A673 (cell line): ENCODE results near the gene KDM3B. TPM values are rescaled to one million over a fixed set of nuclear protein-coding genes. Genes with fewer than 3 reads are reported as not detected.

Experiments used
- Bru-seq: library from RNA; stranded (reverse); fragments of 400-500 nt; gene quantifications from one replicate; lab custom pipeline; 2021; lab: Mats Ljungman, UMichigan
- BruChase-seq, 2 experiments: library from RNA; stranded (reverse); fragments of 400-500 nt; gene quantifications; one replicate each; lab custom pipeline; 2021; lab: Mats Ljungman, UMichigan
- BruUV-seq: library from RNA; stranded (reverse); fragments of 400-500 nt; replicated peaks from 2 replicates; lab custom pipeline; 2021; lab: Mats Ljungman, UMichigan
- CTCF ChIA-PET: fragments of 300-600 bp; sonication (Branson Sonifier 250); formaldehyde crosslinking; loops from one replicate; lab custom pipeline; 2022; ENCODE audit warnings: antibody characterized with exemption; lab: Charles Lee
- POLR2A ChIA-PET: fragments of 300-600 bp; sonication (Branson Sonifier 250); formaldehyde crosslinking; loops from one replicate; lab custom pipeline; 2022; ENCODE audit warnings: antibody characterized with exemption; ENCODE audit not compliant: low non-redundant PET; lab: Charles Lee
- DNase-seq: peaks from one replicate; pipeline ENCODE4 v3.0.0-alpha.2; 2015; ENCODE audit warnings: low spot score
- H3K27ac ChIP-seq: fragments of 200-600 bp; sonication (generic); 2 replicates; pipeline ENCODE4 v1.5.1; 2016; ENCODE audit warnings: mixed run types, low read depth, mild to moderate bottlenecking, mixed read lengths, antibody characterized with exemption, low read length; ENCODE audit not compliant: poor library complexity, severe bottlenecking
- H3K27me3 ChIP-seq: fragments of 200-600 bp; sonication (generic); replicated peaks from 2 replicates; pipeline ENCODE4 v1.6.1; 2017; ENCODE audit warnings: mixed run types, low read depth, mild to moderate bottlenecking, mixed read lengths, antibody characterized with exemption, low read length; ENCODE audit not compliant: insufficient read depth, poor library complexity
- H3K36me3 ChIP-seq: fragments of 200-600 bp; sonication (generic); 2 replicates; pipeline ENCODE4 v1.6.1; 2016; ENCODE audit warnings: mixed run types, mild to moderate bottlenecking, mixed read lengths, antibody characterized with exemption, low read length; ENCODE audit not compliant: insufficient read depth, poor library complexity, severe bottlenecking
- H3K4me1 ChIP-seq: fragments of 200-600 bp; sonication (generic); 2 replicates; pipeline ENCODE4 v1.6.1; 2017; ENCODE audit warnings: mixed run types, mild to moderate bottlenecking, mixed read lengths, antibody characterized with exemption, low read length; ENCODE audit not compliant: insufficient read depth, poor library complexity, severe bottlenecking
- H3K4me3 ChIP-seq: fragments of 200-600 bp; sonication (generic); 2 replicates; pipeline ENCODE4 v1.5.1; 2016; ENCODE audit warnings: low read depth, mixed run types, mild to moderate bottlenecking, mixed read lengths, low read length; ENCODE audit not compliant: poor library complexity, severe bottlenecking
- H3K9me3 ChIP-seq: fragments of 200-600 bp; sonication (generic); 2 replicates; pipeline ENCODE4 v1.6.1; 2016; ENCODE audit warnings: mixed run types, low read depth, mild to moderate bottlenecking, mixed read lengths, antibody characterized with exemption, low read length; ENCODE audit not compliant: poor library complexity, severe bottlenecking
- CTCF ChIP-seq: fragments of 300-800, 200-600 bp; sonication (generic); conservative IDR thresholded peaks from 2 replicates; pipeline ENCODE4 v1.5.1; 2017; ENCODE audit warnings: low read depth, mild to moderate bottlenecking, antibody characterized with exemption, low read length, moderate library complexity, mixed read lengths
- EZH2 ChIP-seq: fragments of 200-600 bp; sonication (generic); IDR thresholded peaks from 2 replicates; pipeline ENCODE4 v1.6.1; 2017; ENCODE audit warnings: borderline replicate concordance, low read depth, mild to moderate bottlenecking, mixed read lengths, antibody characterized with exemption, low read length; ENCODE audit not compliant: poor library complexity, severe bottlenecking
- intact Hi-C: fragments of 100-400 bp; cut with micrococcal nuclease; formaldehyde crosslinking; loops from one replicate; pipeline ENCODE4 v1.10.0; 2022; ENCODE audit not compliant: unreplicated experiment
- long read RNA-seq: library from polyadenylated mRNA; stranded (forward); transcript quantifications from one replicate; pipeline ENCODE4 v2.0.0, GENCODE V29; 2022
- total RNA-seq: library from RNA; stranded (reverse); gene quantifications from 2 replicates; pipeline ENCODE4 v1.2.3, GENCODE V29; 2021

Gene KDM3B, protein sequence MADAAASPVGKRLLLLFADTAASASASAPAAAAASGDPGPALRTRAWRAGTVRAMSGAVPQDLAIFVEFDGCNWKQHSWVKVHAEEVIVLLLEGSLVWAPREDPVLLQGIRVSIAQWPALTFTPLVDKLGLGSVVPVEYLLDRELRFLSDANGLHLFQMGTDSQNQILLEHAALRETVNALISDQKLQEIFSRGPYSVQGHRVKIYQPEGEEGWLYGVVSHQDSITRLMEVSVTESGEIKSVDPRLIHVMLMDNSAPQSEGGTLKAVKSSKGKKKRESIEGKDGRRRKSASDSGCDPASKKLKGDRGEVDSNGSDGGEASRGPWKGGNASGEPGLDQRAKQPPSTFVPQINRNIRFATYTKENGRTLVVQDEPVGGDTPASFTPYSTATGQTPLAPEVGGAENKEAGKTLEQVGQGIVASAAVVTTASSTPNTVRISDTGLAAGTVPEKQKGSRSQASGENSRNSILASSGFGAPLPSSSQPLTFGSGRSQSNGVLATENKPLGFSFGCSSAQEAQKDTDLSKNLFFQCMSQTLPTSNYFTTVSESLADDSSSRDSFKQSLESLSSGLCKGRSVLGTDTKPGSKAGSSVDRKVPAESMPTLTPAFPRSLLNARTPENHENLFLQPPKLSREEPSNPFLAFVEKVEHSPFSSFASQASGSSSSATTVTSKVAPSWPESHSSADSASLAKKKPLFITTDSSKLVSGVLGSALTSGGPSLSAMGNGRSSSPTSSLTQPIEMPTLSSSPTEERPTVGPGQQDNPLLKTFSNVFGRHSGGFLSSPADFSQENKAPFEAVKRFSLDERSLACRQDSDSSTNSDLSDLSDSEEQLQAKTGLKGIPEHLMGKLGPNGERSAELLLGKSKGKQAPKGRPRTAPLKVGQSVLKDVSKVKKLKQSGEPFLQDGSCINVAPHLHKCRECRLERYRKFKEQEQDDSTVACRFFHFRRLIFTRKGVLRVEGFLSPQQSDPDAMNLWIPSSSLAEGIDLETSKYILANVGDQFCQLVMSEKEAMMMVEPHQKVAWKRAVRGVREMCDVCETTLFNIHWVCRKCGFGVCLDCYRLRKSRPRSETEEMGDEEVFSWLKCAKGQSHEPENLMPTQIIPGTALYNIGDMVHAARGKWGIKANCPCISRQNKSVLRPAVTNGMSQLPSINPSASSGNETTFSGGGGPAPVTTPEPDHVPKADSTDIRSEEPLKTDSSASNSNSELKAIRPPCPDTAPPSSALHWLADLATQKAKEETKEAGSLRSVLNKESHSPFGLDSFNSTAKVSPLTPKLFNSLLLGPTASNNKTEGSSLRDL (N-terminal part only)
- total RNA-seq (62.1 and 65.1 TPM in 2 replicates), Bru-seq, nascent RNA (percentile 81 among the genes with signal in this experiment), BruChase-seq, experiment 1, labeled RNA remaining after a 2-hour chase (percentile 79 among the genes with signal in this experiment), BruChase-seq, experiment 2, labeled RNA remaining after a 6-hour chase (percentile 87 among the genes with signal in this experiment)
- long read RNA-seq, full-length matches to known transcripts, result 3 of 34 reads
- long read RNA-seq, partial matches to known transcripts, result 27 of 34 reads
- long read RNA-seq, other reads (novel, unspliced or antisense), result 4 of 34 reads

GRCh38 chr5:138352071-138352721 is at the start of gene KDM3B:
KDM3B (plus strand) TSS chr5:138352685; CDS start chr5:138352796, 111 bp downstream.
- Histone ChIP-seq H3K4me3 (peak within 1 kb of the TSS; percentile 73), H3K27ac (peak within 1 kb of the TSS; percentile 89), H3K9me3 (peaks cover 7% of the 10 kb centered on the region), H3K27me3 (no peaks in the 10 kb centered on the region), H3K36me3 (peaks cover 15% of the 10 kb centered on the region), H3K4me1 (peaks cover 14% of the 10 kb centered on the region)
- POLR2A ChIA-PET, result interaction anchor here (1.1 kb wide), 2 partner anchors 13 to 14 kb away, joined by 10 to 22 read pairs; partner anchors contain the start of gene FAM53C
- intact Hi-C loops, result no loop called here
- DNase-seq, result peak; percentile 94
- TF ChIP-seq CTCF (peak; percentile 99), EZH2 (no peak)
- CTCF ChIA-PET, result interaction anchor here (0.6 to 2.1 kb wide), 9 partner anchors 10 to 152 kb away, joined by 3 to 13 read pairs (median 4); partner anchors contain the start of genes CDC25C, FAM53C and GFRA3
- no TSS peak for BruUV-seq

DNA sequence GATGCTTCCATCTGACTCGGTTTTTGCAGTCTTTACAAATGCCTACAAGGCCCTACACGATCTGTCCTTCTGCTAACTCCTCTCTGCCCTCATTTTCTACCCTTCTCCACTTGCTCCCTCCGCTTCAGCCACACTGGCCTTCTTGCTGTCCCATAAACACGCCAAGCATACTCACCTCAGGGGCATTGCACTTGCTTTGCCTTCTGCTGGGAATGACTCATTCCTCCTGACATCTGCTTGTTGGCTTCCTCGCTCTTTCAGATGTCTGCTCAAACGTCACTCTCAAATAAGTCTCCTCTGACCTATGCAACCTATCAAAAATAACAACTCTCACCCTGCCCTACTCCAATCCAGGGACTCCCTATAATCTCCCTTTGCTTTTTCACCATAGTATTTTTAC is 49.1 kb upstream of the KDM3B start:
- BruUV-seq, result no TSS peak
- POLR2A ChIA-PET, result no interaction called here
- no peak overlapping the region for H3K4me3 ChIP-seq
- no peaks in the 10 kb centered on the region for H3K9me3 ChIP-seq
- H3K36me3 ChIP-seq, result no peaks in the 10 kb centered on the region
- no peak for TF ChIP-seq EZH2
- no peak for TF ChIP-seq CTCF
- H3K4me1 ChIP-seq, result no peaks in the 10 kb centered on the region
- CTCF ChIA-PET, result no interaction called here
- no peaks in the 10 kb centered on the region for H3K27me3 ChIP-seq
- H3K27ac ChIP-seq, result no peak overlapping the region
- DNase-seq, result no peak
- intact Hi-C loops, result no loop called here
